Liver (tissue), 9 donors: Measurements from ENCODE around the gene COL4A1. TPM values are rescaled to one million over a fixed set of nuclear protein-coding genes. Genes with fewer than 3 reads are reported as not detected.

Source experiments
- DNase-seq: peaks from one replicate; pipeline ENCODE4 v3.0.0-alpha.2; 2017; ENCODE audit warnings: low spot score
- H3K27ac ChIP-seq, 2 donors: one replicate each; pipeline ENCODE4 v1.7.0; 2013; ENCODE audit warnings: inconsistent platforms in 2 of 2, low read length in 2 of 2, control low read depth in 1 of 2, low read depth in 1 of 2, mild to moderate bottlenecking in 1 of 2
- H3K27me3 ChIP-seq, 4 donors: one replicate each; pipeline versions ENCODE4 v1.6.1 to v1.7.0; 2013; ENCODE audit warnings: low read length in 3 of 4, inconsistent platforms in 1 of 4, mild to moderate bottlenecking in 1 of 4, moderate library complexity in 1 of 4; ENCODE audit not compliant: control insufficient read depth in 4 of 4, insufficient read depth in 4 of 4
- H3K36me3 ChIP-seq, 4 donors: one replicate each; pipeline versions ENCODE4 v1.6.1 to v1.7.0; 2013; ENCODE audit warnings: low read length in 3 of 4, mild to moderate bottlenecking in 3 of 4, low read depth in 1 of 4, moderate library complexity in 1 of 4; ENCODE audit not compliant: control insufficient read depth in 4 of 4, insufficient read depth in 3 of 4
- H3K4me1 ChIP-seq, 4 donors: one replicate each; pipeline versions ENCODE4 v1.6.1 to v1.7.0; 2013; ENCODE audit warnings: low read length in 3 of 4, mild to moderate bottlenecking in 3 of 4, moderate library complexity in 1 of 4; ENCODE audit not compliant: control insufficient read depth in 4 of 4, insufficient read depth in 4 of 4
- H3K4me3 ChIP-seq, 3 donors: one replicate each; pipeline versions ENCODE4 v1.6.1 to v1.7.0; 2013; ENCODE audit warnings: low read length in 3 of 3, control low read depth in 1 of 3, low read depth in 1 of 3, mild to moderate bottlenecking in 1 of 3
- H3K9ac ChIP-seq, 2 donors: one replicate each; pipeline ENCODE4 v1.7.0; 2013; ENCODE audit warnings: low read length in 2 of 2, mild to moderate bottlenecking in 2 of 2, moderate library complexity in 2 of 2, control low read depth in 1 of 2, low read depth in 1 of 2
- H3K9me3 ChIP-seq, 4 donors: one replicate each; pipeline versions ENCODE4 v1.6.1 to v1.7.0; 2013; ENCODE audit warnings: low read length in 3 of 4; ENCODE audit not compliant: control insufficient read depth in 4 of 4
- EGR1 ChIP-seq, 2 donors: IDR thresholded peaks; 2 replicates each; pipeline ENCODE4 v1.6.1; 2016 to 2018; ENCODE audit warnings: antibody characterized with exemption in 2 of 2, low read depth in 2 of 2
- FOXA1 ChIP-seq: IDR thresholded peaks from 2 replicates; pipeline ENCODE4 v1.6.1; 2016; ENCODE audit warnings: antibody characterized with exemption
- FOXA2 ChIP-seq: IDR thresholded peaks from 2 replicates; pipeline ENCODE4 v1.6.1; 2016; ENCODE audit warnings: antibody characterized with exemption
- HNF4A ChIP-seq, 2 donors: conservative IDR thresholded peaks; 2 replicates each; pipeline ENCODE4 v1.6.1; 2016; ENCODE audit warnings: antibody characterized with exemption in 2 of 2, mild to moderate bottlenecking in 2 of 2
- HNF4G ChIP-seq: IDR thresholded peaks from 2 replicates; pipeline ENCODE4 v1.6.1; 2016; ENCODE audit warnings: antibody characterized with exemption
- JUND ChIP-seq, 2 donors: IDR thresholded peaks; 2 replicates each; pipeline ENCODE4 v1.6.1; 2016; ENCODE audit warnings: antibody characterized with exemption in 2 of 2
- NR2F2 ChIP-seq: IDR thresholded peaks from 2 replicates; pipeline ENCODE4 v1.6.1; 2016; ENCODE audit warnings: antibody characterized with exemption
- RAD21 ChIP-seq, 2 donors: IDR thresholded peaks; 2 replicates each; pipeline ENCODE4 v1.6.1; 2016; ENCODE audit warnings: antibody characterized with exemption in 2 of 2, mild to moderate bottlenecking in 2 of 2
- RXRA ChIP-seq, 2 donors: IDR thresholded peaks; 2 replicates each; pipeline ENCODE4 v1.6.1; 2017 to 2018; ENCODE audit warnings: antibody characterized with exemption in 2 of 2, mild to moderate bottlenecking in 1 of 2
- SP1 ChIP-seq: IDR thresholded peaks from 2 replicates; pipeline ENCODE4 v1.6.1; 2018; ENCODE audit warnings: antibody characterized with exemption, mild to moderate bottlenecking
- YY1 ChIP-seq: IDR thresholded peaks from 2 replicates; pipeline ENCODE4 v1.6.1; 2016; ENCODE audit warnings: antibody characterized with exemption, mild to moderate bottlenecking
- WGBS: extraction: QIAGEN DNeasy Blood & Tissue Kit; methylation state at CpG from one replicate; pipeline ENCODE4 v1.1.7; 2013; 5-methylcytosine and 5-hydroxymethylcytosine counted together
- polyA plus RNA-seq, 2 donors: library from polyadenylated mRNA; stranded (reverse) in 1 of 2; unstranded in 1 of 2; fragments of 200-250 nt in 1 of 2; fragments of >200 nt in 1 of 2; fragmentation: Nextera tagmentation in 1 of 2; extraction: Ambion mirVana in 1 of 2; gene quantifications; one replicate each; pipeline versions ENCODE4 v1.2.1 to v1.2.3, GENCODE V29; 2013 to 2015
- total RNA-seq, 2 donors: library from RNA; depleted of rRNA; stranded (reverse); fragments of >200 nt; gene quantifications; one replicate each; pipeline ENCODE4 v1.2.3, GENCODE V29; 2014
- TF ChIP-seq, protein P1 (sequence below): IDR thresholded peaks from 2 replicates; pipeline ENCODE4 v1.6.1; 2016; ENCODE audit warnings: antibody characterized with exemption, mild to moderate bottlenecking
- TF ChIP-seq, protein P2 (sequence below): IDR thresholded peaks from 2 replicates; pipeline ENCODE4 v1.6.1; 2016; ENCODE audit warnings: antibody characterized with exemption
- donor health status: healthy.
- donor health status: healthy.
- donor health status: healthy.
- donor health status: healthy.
- donor health status: healthy.

COL4A1 gene
- total and polyA plus RNA-seq, 4 donors = 5.0 to 68.5 (median 37.9) TPM

DNA sequence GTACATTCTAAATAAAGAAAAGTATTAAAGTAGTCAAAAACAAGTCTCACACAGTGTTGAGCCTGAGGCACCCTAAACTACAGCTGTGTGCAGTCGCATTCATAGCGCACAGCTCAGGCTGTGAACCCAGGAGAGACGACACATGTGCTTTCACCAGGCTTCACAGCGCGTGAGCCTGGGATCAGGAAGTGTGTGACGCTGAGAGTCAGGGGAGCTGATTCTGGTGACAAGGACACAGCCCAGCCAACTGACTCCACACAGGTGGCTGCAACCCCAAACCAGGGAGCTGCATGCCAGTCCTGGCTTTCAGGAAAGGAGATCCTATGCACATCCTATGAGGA is 41.6 kb downstream of the COL4A1 start:
- Histone ChIP-seq H3K9me3 (no peaks in the 10 kb centered on the region), H3K36me3 (no peaks in the 10 kb centered on the region), H3K9ac (no peak overlapping the region), H3K4me1 (peaks cover 0 to 2% (median 0%) of the 10 kb centered on the region in 4 donors), H3K27ac (no peak overlapping the region), H3K4me3 (no peak overlapping the region), H3K27me3 (no peaks in the 10 kb centered on the region)
- TF ChIP-seq NR2F2 = no peak
- TF ChIP-seq, protein P1, sequence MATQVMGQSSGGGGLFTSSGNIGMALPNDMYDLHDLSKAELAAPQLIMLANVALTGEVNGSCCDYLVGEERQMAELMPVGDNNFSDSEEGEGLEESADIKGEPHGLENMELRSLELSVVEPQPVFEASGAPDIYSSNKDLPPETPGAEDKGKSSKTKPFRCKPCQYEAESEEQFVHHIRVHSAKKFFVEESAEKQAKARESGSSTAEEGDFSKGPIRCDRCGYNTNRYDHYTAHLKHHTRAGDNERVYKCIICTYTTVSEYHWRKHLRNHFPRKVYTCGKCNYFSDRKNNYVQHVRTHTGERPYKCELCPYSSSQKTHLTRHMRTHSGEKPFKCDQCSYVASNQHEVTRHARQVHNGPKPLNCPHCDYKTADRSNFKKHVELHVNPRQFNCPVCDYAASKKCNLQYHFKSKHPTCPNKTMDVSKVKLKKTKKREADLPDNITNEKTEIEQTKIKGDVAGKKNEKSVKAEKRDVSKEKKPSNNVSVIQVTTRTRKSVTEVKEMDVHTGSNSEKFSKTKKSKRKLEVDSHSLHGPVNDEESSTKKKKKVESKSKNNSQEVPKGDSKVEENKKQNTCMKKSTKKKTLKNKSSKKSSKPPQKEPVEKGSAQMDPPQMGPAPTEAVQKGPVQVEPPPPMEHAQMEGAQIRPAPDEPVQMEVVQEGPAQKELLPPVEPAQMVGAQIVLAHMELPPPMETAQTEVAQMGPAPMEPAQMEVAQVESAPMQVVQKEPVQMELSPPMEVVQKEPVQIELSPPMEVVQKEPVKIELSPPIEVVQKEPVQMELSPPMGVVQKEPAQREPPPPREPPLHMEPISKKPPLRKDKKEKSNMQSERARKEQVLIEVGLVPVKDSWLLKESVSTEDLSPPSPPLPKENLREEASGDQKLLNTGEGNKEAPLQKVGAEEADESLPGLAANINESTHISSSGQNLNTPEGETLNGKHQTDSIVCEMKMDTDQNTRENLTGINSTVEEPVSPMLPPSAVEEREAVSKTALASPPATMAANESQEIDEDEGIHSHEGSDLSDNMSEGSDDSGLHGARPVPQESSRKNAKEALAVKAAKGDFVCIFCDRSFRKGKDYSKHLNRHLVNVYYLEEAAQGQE = no peak
- TF ChIP-seq RAD21 (IDR thresholded peaks at IDR 0.05) = no peak
- TF ChIP-seq HNF4A (conservative IDR thresholded peaks at IDR 0.05) = no peak
- no peak for TF ChIP-seq SP1
- no peak for TF ChIP-seq RXRA (IDR thresholded peaks at IDR 0.05)
- no peak for TF ChIP-seq EGR1 (IDR thresholded peaks at IDR 0.05; ENCODE audit: low read depth in 2 of 2)
- 72% methylated on average over 6 of the region's 6 CpGs for WGBS
- DNase-seq = no peak

DNA sequence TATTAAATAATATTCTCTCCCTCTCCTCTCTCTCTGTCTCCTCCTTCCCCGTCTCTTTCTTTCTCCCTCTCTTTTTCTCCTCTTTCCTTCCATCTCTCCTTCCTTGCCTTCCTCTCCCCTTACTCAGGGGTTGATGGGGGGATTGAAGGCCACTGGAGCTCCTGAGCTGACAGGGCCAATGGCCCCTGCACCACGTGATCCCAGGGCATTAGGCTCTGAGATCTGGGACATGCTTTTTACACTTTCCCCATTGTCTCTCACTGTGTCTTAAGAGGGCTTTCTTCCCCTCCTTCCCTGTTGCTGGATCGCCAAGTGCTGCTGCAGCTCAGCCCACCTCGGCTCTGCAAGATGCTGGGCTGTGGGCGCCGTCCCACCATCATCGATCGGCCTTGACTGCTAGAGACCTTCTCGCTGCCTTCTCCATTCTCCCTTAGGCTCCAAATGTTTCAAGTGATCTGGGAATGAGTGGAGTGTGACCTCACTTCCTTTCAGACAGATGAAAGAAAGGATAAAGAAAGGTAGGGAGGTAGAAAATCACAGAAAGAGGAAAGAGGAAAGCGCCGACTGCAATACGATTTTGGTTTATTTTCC is 42.2 kb downstream of the COL4A1 start:
- no peak for DNase-seq
- H3K27me3 ChIP-seq = no peaks in the 10 kb centered on the region
- no peak overlapping the region for H3K9ac ChIP-seq
- no peaks in the 10 kb centered on the region for H3K36me3 ChIP-seq
- 82% methylated on average over 12 of the region's 12 CpGs for WGBS
- TF ChIP-seq JUND (IDR thresholded peaks at IDR 0.05) (no peak), FOXA1 (no peak), YY1 (no peak), EGR1 (IDR thresholded peaks at IDR 0.05; ENCODE audit: low read depth in 2 of 2) (no peak), FOXA2 (no peak), NR2F2 (no peak), HNF4G (no peak), RXRA (IDR thresholded peaks at IDR 0.05) (no peak)
- TF ChIP-seq, protein P2, sequence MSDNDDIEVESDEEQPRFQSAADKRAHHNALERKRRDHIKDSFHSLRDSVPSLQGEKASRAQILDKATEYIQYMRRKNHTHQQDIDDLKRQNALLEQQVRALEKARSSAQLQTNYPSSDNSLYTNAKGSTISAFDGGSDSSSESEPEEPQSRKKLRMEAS = no peak
- TF ChIP-seq, protein P1 = no peak
- H3K9me3 ChIP-seq = no peaks in the 10 kb centered on the region
- no peak overlapping the region for H3K4me3 ChIP-seq
- H3K4me1 ChIP-seq = peaks cover 0 to 2% (median 0%) of the 10 kb centered on the region in 4 donors
- H3K27ac ChIP-seq = no peak overlapping the region
